ENCODE data around the gene OGDH. TPM values are rescaled to one million over a fixed set of nuclear protein-coding genes. Genes with fewer than 3 reads are reported as not detected.

The OGDH gene
- total and polyA plus RNA-seq, 2 of the 4 experiments (the other 2 are of a cell fraction), result 47.4 to 56.5 TPM

DNA sequence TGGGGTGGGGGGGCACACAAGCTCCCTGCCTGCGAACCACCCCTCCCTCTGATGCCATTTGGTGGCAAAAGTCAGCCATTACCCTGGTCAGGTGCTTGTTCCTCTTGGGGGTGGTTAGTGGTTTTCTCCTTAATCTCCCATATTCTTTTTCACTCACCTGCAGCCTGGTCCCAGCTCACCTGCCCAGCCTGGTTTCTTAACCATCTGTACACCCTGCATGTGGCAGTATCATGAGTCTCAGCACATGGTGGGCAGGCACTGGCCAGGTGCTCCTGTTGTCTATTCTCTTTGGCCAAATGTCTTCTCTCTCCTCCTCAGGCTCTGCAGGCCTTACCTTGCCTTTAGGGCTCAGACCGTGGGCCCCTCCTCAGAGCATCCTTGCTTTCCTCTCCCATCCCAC lies 30.5 kb downstream of the OGDH start:
- Histone ChIP-seq H3K27me3 (ENCODE audit: control insufficient read depth, insufficient read depth, low read length) (no peaks in the 10 kb centered on the region), H3K4me3 (ENCODE audit: insufficient read depth, low read depth, low read length) (no peak overlapping the region), H3K9ac (ENCODE audit: low read depth, low read length) (no peak overlapping the region), H3K36me3 (ENCODE audit: control insufficient read depth, insufficient read depth, low read length) (no peaks in the 10 kb centered on the region), H2BK120ac (ENCODE audit: low read depth, low read length) (no peak overlapping the region), H3K4ac (ENCODE audit: low read depth, low read length) (no peak overlapping the region), H3K79me1 (ENCODE audit: low read depth in 1 of 2, low read length in 2 of 2) (peaks cover 18 to 73% of the 10 kb centered on the region in 2 experiments), H2AK9ac (replicated peaks; ENCODE audit: low read depth, low read length, poor library complexity) (no peak overlapping the region), H2AK5ac (ENCODE audit: low read depth, low read length) (peak overlapping the region; percentile 54; the same call in 1 of the 2 replicates), H3K4me2 (ENCODE audit: low read depth, low read length) (no peak overlapping the region), H2BK15ac (ENCODE audit: low read depth, low read length) (no peak overlapping the region), H3K14ac (replicated peaks; ENCODE audit: low read depth, low read length) (no peak overlapping the region), H3K27ac (ENCODE audit: insufficient read depth, low read length) (no peak overlapping the region), H3K4me1 (ENCODE audit: control insufficient read depth, insufficient read depth, low read length) (peaks cover 39% of the 10 kb centered on the region), H4K20me1 (ENCODE audit: insufficient read depth, low read length) (peaks cover 2% of the 10 kb centered on the region; the same call in 1 of the 2 replicates), H3K9me1 (ENCODE audit: insufficient read depth, low read length) (peaks cover 42% of the 10 kb centered on the region), H3K9me3 (ENCODE audit: control insufficient read depth, insufficient read depth, low read length) (no peaks in the 10 kb centered on the region), H4K91ac (ENCODE audit: insufficient read depth, low read depth, low read length) (no peak overlapping the region), H3K23ac (ENCODE audit: low read depth, low read length) (no peak overlapping the region), H2BK20ac (ENCODE audit: low read depth, low read length) (no peak overlapping the region), H2AFZ (replicated peaks; ENCODE audit: low read length, poor library complexity) (no peak overlapping the region), H2BK5ac (ENCODE audit: low read depth, low read length, poor library complexity, severe bottlenecking) (no peak overlapping the region), H3K18ac (ENCODE audit: low read depth, low read length) (no peak overlapping the region), H4K5ac (ENCODE audit: low read depth, low read length) (no peak overlapping the region), H4K8ac (ENCODE audit: low read depth in 2 of 2, low read length in 2 of 2) (no peak overlapping the region), H3K56ac (ENCODE audit: extremely low read depth, insufficient read depth, low read length) (no peak overlapping the region)
- CTCF ChIA-PET, result no interaction called here
- ATAC-seq (ENCODE audit: low read depth) (no peak), DNase-seq (no peak)
- POLR2A ChIA-PET (ENCODE audit: unreplicated experiment), result no interaction called here
- intact Hi-C loops (cut with micrococcal nuclease), result no loop called here
- dilution Hi-C loops (cut with HindIII; ENCODE audit: low sequenced_read_pairs, unreplicated experiment), result no loop called here
- WGBS, 2 experiments (ENCODE audit: extremely low coverage in 2 of 2, insufficient read length in 1 of 2), result no CpG with 5 or more reads among the region's 2 CpGs
- BruUV-seq (replicated peaks), result no TSS peak
- in situ Hi-C loops (cut with MboI; ENCODE audit: low sequenced_read_pairs), result no loop called here
- TF ChIP-seq FOS (IDR thresholded peaks at IDR 0.05; ENCODE audit: low read depth, low read length), result no peak
- no peak for TF ChIP-seq MAZ (IDR thresholded peaks at IDR 0.05; ENCODE audit: borderline replicate concordance, low read depth, low read length)
- no peak for TF ChIP-seq RFX5 (IDR thresholded peaks at IDR 0.05; ENCODE audit: low read depth, low read length)
- TF ChIP-seq RCOR1 (IDR thresholded peaks at IDR 0.05; ENCODE audit: insufficient replicate concordance, low read length), result no peak
- TF ChIP-seq, protein P1, sequence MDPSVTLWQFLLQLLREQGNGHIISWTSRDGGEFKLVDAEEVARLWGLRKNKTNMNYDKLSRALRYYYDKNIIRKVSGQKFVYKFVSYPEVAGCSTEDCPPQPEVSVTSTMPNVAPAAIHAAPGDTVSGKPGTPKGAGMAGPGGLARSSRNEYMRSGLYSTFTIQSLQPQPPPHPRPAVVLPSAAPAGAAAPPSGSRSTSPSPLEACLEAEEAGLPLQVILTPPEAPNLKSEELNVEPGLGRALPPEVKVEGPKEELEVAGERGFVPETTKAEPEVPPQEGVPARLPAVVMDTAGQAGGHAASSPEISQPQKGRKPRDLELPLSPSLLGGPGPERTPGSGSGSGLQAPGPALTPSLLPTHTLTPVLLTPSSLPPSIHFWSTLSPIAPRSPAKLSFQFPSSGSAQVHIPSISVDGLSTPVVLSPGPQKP (IDR thresholded peaks at IDR 0.05; ENCODE audit: borderline replicate concordance, low read depth, low read length), result no peak
- TF ChIP-seq, protein P2, sequence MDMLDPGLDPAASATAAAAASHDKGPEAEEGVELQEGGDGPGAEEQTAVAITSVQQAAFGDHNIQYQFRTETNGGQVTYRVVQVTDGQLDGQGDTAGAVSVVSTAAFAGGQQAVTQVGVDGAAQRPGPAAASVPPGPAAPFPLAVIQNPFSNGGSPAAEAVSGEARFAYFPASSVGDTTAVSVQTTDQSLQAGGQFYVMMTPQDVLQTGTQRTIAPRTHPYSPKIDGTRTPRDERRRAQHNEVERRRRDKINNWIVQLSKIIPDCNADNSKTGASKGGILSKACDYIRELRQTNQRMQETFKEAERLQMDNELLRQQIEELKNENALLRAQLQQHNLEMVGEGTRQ (IDR thresholded peaks at IDR 0.05; ENCODE audit: low read depth, low read length), result no peak
- no peak for TF ChIP-seq RAD21 (IDR thresholded peaks at IDR 0.05; ENCODE audit: low read length)
- TF ChIP-seq SMC3 (IDR thresholded peaks at IDR 0.05; ENCODE audit: low read depth, low read length), result no peak
- TF ChIP-seq, protein P3, sequence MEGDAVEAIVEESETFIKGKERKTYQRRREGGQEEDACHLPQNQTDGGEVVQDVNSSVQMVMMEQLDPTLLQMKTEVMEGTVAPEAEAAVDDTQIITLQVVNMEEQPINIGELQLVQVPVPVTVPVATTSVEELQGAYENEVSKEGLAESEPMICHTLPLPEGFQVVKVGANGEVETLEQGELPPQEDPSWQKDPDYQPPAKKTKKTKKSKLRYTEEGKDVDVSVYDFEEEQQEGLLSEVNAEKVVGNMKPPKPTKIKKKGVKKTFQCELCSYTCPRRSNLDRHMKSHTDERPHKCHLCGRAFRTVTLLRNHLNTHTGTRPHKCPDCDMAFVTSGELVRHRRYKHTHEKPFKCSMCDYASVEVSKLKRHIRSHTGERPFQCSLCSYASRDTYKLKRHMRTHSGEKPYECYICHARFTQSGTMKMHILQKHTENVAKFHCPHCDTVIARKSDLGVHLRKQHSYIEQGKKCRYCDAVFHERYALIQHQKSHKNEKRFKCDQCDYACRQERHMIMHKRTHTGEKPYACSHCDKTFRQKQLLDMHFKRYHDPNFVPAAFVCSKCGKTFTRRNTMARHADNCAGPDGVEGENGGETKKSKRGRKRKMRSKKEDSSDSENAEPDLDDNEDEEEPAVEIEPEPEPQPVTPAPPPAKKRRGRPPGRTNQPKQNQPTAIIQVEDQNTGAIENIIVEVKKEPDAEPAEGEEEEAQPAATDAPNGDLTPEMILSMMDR (conservative IDR thresholded peaks at IDR 0.05; ENCODE audit: low read depth, low read length), result no peak
- no peak for TF ChIP-seq MAFK (IDR thresholded peaks at IDR 0.05; ENCODE audit: low read depth, low read length)
- TF ChIP-seq CEBPB (IDR thresholded peaks at IDR 0.05; ENCODE audit: low read depth, low read length), result no peak
- TF ChIP-seq BHLHE40 (IDR thresholded peaks at IDR 0.05; ENCODE audit: low read depth, low read length), result no peak
- no peak for TF ChIP-seq MXI1 (IDR thresholded peaks at IDR 0.05; ENCODE audit: borderline replicate concordance, low read depth, low read length)
- no peak for TF ChIP-seq NFE2L2 (IDR thresholded peaks at IDR 0.05; ENCODE audit: low read depth, low read length)
- no peak for TF ChIP-seq POLR2A (IDR thresholded peaks at IDR 0.05; ENCODE audit: low read depth, low read length)
- TF ChIP-seq CHD1 (IDR thresholded peaks at IDR 0.05; ENCODE audit: low read depth, low read length), result no peak

Measured in IMR-90 (cell line).